OCI-LY1 (cell line): ENCODE data around the gene FOXO3.

Experiments
- EZH2 ChIP-seq: fragments of 200-600 bp; sonication (generic), shearing (Covaris generic); IDR thresholded peaks from 2 replicates; pipeline ENCODE4 v1.8.0; 2017; ENCODE audit warnings: borderline replicate concordance, mixed run types, mild to moderate bottlenecking, antibody characterized with exemption, low read length, moderate library complexity, mixed read lengths
- TF ChIP-seq, protein P1 (sequence below): fragments of 200-600 bp; sonication (generic), shearing (Covaris generic); IDR thresholded peaks from 2 replicates; pipeline ENCODE4 v1.5.1; 2017; ENCODE audit warnings: mild to moderate bottlenecking, antibody characterized with exemption, low read length, moderate library complexity, mixed read lengths

DNA sequence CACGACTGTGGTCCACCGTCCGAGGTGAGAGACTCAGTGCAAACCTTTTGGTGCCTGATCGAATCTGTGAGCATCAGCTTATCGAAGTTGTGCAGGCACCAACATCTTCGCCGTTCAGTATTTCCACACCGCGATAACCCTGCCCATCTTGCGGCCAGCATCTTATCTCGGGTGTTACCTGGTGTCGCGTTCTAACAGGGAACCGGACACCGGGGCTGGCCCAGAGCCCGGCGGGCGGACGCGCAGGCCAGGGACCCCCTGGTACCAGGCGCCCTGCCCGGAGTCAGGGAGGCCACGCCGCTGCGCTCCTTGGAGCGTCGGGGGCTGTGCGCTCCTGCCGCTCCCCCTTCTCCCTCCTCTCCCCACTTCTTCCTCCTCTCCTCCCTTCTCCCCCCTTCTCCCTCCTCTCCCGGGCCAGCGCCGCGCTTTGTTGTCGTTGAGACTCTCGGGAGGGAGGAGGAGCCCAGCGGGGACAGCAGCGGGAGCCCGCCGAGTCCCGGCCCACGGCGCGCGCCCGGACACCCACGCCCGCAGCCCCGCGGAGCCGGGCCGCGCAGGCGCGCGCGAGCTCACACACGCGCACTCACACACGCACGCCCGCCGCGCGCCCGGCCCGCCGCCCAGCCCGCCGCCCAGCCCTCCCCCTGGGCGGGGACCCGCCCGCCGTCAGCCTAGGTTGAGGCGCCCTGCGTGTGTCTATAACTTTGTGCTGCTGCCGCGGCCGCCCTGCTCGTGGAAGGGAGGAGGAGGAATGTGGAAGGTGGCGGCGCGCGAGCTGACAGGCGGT is 1.4 kb upstream of the FOXO3 start:
- TF ChIP-seq, protein P1, sequence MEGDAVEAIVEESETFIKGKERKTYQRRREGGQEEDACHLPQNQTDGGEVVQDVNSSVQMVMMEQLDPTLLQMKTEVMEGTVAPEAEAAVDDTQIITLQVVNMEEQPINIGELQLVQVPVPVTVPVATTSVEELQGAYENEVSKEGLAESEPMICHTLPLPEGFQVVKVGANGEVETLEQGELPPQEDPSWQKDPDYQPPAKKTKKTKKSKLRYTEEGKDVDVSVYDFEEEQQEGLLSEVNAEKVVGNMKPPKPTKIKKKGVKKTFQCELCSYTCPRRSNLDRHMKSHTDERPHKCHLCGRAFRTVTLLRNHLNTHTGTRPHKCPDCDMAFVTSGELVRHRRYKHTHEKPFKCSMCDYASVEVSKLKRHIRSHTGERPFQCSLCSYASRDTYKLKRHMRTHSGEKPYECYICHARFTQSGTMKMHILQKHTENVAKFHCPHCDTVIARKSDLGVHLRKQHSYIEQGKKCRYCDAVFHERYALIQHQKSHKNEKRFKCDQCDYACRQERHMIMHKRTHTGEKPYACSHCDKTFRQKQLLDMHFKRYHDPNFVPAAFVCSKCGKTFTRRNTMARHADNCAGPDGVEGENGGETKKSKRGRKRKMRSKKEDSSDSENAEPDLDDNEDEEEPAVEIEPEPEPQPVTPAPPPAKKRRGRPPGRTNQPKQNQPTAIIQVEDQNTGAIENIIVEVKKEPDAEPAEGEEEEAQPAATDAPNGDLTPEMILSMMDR, result no peak
- no peak for TF ChIP-seq EZH2
